GM03348 (cell line): ENCODE measurements around the gene ABO.
"Not testable (repeated sequence)": the region's sequence is repeated elsewhere in the genome, so short reads cannot be mapped to it uniquely, and the experiment has no call there.

Experiments
- DNase-seq: peaks from one replicate; pipeline ENCODE4 v3.0.0; 2012; ENCODE audit warnings: low spot score

Gene ABO

GRCh38 chr9:133263557-133263956 is 11.4 kb downstream of the ABO start:
- no peak for DNase-seq

GRCh38 chr9:133262226-133262625 is 12.8 kb downstream of the ABO start:
- DNase-seq: no peak

- no peak for DNase-seq
Observed at GRCh38 chr9:133261753-133262120, 13.3 kb downstream of the ABO start.

- DNase-seq: no peak
Observed at GRCh38 chr9:133261103-133261752, 13.8 kb downstream of the ABO start.

- DNase-seq: no peak
Observed at GRCh38 chr9:133260334-133261102, 14.5 kb downstream of the ABO start.

- DNase-seq: no peak
Observed at GRCh38 chr9:133258061-133259015, 16.7 kb downstream of the ABO start.

GRCh38 chr9:133257465-133257956 is 17.5 kb downstream of the ABO start:
- no peak for DNase-seq

GRCh38 chr9:133256686-133257091 is 18.3 kb downstream of the ABO start:
- DNase-seq: no peak

- DNase-seq: peak; percentile 6
Observed at GRCh38 chr9:133256136-133256461, 18.9 kb downstream of the ABO start.

GRCh38 chr9:133255371-133256135 is 19.4 kb downstream of the ABO start:
- DNase-seq: peak; percentile 4

GRCh38 chr9:133254471-133254870 is 20.5 kb downstream of the ABO start:
- DNase-seq: no peak

GRCh38 chr9:133253268-133253667 is 21.7 kb downstream of the ABO start:
- DNase-seq: no peak

- DNase-seq: peak; percentile 5
Observed at GRCh38 chr9:133252301-133253020, 22.5 kb downstream of the ABO start.

- DNase-seq: peak; percentile 2
Observed at GRCh38 chr9:133251773-133252172, 23.2 kb downstream of the ABO start.

GRCh38 chr9:133251221-133251620 is 23.8 kb downstream of the ABO start:
- DNase-seq: not testable (repeated sequence)

GRCh38 chr9:133250741-133251170 is 24.2 kb downstream of the ABO start:
- DNase-seq: no peak

GRCh38 chr9:133249337-133249736 is 25.7 kb downstream of the ABO start:
- peak; percentile 2 for DNase-seq

GRCh38 chr9:133248726-133249295 is 26.2 kb downstream of the ABO start:
- DNase-seq: peak; percentile 2

- peak; percentile 3 for DNase-seq
Observed at GRCh38 chr9:133247632-133248031, 27.4 kb downstream of the ABO start.

GRCh38 chr9:133246991-133247390 is 28.0 kb downstream of the ABO start:
- no peak for DNase-seq

- no peak for DNase-seq
Observed at GRCh38 chr9:133246562-133246961, 28.4 kb downstream of the ABO start.
